ENCODE results near the gene ABCA1. TPM values are rescaled to one million over a fixed set of nuclear protein-coding genes. Genes with fewer than 3 reads are reported as not detected.

The ABCA1 gene
- total and polyA plus RNA-seq, 2 of the 13 experiments (the other 11 are each of a cell fraction or from before 2014, with no cell fraction given), result 26.8 to 63.8 TPM

DNA sequence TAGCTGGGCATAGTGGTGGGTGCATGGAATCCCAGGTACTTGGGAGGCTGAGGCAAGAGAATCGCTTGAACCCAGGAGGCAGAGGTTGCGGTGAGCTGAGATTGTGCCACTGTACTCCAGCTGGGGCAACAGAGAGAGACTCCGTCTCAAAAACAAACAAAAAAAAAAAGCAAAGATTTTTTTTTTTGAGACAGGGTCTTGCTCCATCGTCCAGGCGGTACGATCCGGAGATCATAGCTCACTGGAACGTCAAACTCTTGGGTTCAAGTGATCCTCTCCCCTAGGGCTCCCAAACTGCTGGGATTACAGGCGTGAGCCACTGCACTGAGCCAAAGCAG is 37.6 kb downstream of the ABCA1 start (continued):
- TF ChIP-seq ZNF496 (CRISPR knock-in tag; IDR thresholded peaks at IDR 0.05; ENCODE audit: insufficient replicate concordance), result no peak
- TF ChIP-seq, protein P1, sequence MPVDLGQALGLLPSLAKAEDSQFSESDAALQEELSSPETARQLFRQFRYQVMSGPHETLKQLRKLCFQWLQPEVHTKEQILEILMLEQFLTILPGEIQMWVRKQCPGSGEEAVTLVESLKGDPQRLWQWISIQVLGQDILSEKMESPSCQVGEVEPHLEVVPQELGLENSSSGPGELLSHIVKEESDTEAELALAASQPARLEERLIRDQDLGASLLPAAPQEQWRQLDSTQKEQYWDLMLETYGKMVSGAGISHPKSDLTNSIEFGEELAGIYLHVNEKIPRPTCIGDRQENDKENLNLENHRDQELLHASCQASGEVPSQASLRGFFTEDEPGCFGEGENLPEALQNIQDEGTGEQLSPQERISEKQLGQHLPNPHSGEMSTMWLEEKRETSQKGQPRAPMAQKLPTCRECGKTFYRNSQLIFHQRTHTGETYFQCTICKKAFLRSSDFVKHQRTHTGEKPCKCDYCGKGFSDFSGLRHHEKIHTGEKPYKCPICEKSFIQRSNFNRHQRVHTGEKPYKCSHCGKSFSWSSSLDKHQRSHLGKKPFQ (CRISPR knock-in tag; IDR thresholded peaks at IDR 0.05; ENCODE audit: insufficient replicate concordance), result no peak
- TF ChIP-seq NFKB2 (CRISPR knock-in tag; IDR thresholded peaks at IDR 0.05; ENCODE audit: borderline replicate concordance), result no peak
- peak; percentile 18 for TF ChIP-seq TEAD3 (CRISPR knock-in tag; optimal IDR thresholded peaks at IDR 0.05; ENCODE audit: borderline replicate concordance)
- TF ChIP-seq EP300 (IDR thresholded peaks at IDR 0.05; ENCODE audit: low read depth in 2 of 2, low read length in 2 of 2), result peak in 1 of 2 experiments; percentile 46; a peak in 2 of 4 replicates
- TF ChIP-seq EP300 (CRISPR knock-in tag; IDR thresholded peaks at IDR 0.05; ENCODE audit: borderline replicate concordance), result no peak
- TF ChIP-seq SKI (IDR thresholded peaks at IDR 0.05; ENCODE audit: partially characterized antibody), result peak; percentile 16
- TF ChIP-seq PITX1 (CRISPR knock-in tag; IDR thresholded peaks at IDR 0.05), result no peak
- no peak for TF ChIP-seq HNRNPK (IDR thresholded peaks at IDR 0.05; ENCODE audit: low read depth, low read length, poor library complexity, severe bottlenecking)
- TF ChIP-seq PHF21A (CRISPR knock-in tag; IDR thresholded peaks at IDR 0.05), result peak; percentile 19; the same call in 1 of the 2 replicates
- TF ChIP-seq ZBTB38 (CRISPR knock-in tag; IDR thresholded peaks at IDR 0.05), result no peak
- peak; percentile 56; the same call in 1 of the 2 replicates for TF ChIP-seq SOX5 (CRISPR knock-in tag; IDR thresholded peaks at IDR 0.05; ENCODE audit: borderline replicate concordance)
- TF ChIP-seq ZMYM2 (CRISPR knock-in tag; IDR thresholded peaks at IDR 0.05), result peak; percentile 80; the same call in 1 of the 2 replicates
- no peak for TF ChIP-seq RELA (CRISPR knock-in tag; IDR thresholded peaks at IDR 0.05)
- TF ChIP-seq, protein P2, sequence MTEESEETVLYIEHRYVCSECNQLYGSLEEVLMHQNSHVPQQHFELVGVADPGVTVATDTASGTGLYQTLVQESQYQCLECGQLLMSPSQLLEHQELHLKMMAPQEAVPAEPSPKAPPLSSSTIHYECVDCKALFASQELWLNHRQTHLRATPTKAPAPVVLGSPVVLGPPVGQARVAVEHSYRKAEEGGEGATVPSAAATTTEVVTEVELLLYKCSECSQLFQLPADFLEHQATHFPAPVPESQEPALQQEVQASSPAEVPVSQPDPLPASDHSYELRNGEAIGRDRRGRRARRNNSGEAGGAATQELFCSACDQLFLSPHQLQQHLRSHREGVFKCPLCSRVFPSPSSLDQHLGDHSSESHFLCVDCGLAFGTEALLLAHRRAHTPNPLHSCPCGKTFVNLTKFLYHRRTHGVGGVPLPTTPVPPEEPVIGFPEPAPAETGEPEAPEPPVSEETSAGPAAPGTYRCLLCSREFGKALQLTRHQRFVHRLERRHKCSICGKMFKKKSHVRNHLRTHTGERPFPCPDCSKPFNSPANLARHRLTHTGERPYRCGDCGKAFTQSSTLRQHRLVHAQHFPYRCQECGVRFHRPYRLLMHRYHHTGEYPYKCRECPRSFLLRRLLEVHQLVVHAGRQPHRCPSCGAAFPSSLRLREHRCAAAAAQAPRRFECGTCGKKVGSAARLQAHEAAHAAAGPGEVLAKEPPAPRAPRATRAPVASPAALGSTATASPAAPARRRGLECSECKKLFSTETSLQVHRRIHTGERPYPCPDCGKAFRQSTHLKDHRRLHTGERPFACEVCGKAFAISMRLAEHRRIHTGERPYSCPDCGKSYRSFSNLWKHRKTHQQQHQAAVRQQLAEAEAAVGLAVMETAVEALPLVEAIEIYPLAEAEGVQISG (CRISPR knock-in tag; IDR thresholded peaks at IDR 0.05), result 0 out of 2 replicates have a peak, but pooled peaks have one; percentile 8
- TF ChIP-seq, protein P3, sequence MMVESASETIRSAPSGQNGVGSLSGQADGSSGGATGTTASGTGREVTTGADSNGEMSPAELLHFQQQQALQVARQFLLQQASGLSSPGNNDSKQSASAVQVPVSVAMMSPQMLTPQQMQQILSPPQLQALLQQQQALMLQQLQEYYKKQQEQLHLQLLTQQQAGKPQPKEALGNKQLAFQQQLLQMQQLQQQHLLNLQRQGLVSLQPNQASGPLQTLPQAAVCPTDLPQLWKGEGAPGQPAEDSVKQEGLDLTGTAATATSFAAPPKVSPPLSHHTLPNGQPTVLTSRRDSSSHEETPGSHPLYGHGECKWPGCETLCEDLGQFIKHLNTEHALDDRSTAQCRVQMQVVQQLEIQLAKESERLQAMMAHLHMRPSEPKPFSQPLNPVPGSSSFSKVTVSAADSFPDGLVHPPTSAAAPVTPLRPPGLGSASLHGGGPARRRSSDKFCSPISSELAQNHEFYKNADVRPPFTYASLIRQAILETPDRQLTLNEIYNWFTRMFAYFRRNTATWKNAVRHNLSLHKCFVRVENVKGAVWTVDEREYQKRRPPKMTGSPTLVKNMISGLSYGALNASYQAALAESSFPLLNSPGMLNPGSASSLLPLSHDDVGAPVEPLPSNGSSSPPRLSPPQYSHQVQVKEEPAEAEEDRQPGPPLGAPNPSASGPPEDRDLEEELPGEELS (CRISPR knock-in tag; IDR thresholded peaks at IDR 0.05), result peak; percentile 35; the same call in 1 of the 2 replicates
- no peak for TF ChIP-seq ZNF136 (CRISPR knock-in tag; IDR thresholded peaks at IDR 0.05; ENCODE audit: low read depth)
- peak; percentile 97 for TF ChIP-seq GFI1 (CRISPR knock-in tag; IDR thresholded peaks at IDR 0.05; ENCODE audit: borderline replicate concordance)
- TF ChIP-seq, protein P4, sequence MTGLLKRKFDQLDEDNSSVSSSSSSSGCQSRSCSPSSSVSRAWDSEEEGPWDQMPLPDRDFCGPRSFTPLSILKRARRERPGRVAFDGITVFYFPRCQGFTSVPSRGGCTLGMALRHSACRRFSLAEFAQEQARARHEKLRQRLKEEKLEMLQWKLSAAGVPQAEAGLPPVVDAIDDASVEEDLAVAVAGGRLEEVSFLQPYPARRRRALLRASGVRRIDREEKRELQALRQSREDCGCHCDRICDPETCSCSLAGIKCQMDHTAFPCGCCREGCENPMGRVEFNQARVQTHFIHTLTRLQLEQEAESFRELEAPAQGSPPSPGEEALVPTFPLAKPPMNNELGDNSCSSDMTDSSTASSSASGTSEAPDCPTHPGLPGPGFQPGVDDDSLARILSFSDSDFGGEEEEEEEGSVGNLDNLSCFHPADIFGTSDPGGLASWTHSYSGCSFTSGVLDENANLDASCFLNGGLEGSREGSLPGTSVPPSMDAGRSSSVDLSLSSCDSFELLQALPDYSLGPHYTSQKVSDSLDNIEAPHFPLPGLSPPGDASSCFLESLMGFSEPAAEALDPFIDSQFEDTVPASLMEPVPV (CRISPR knock-in tag; IDR thresholded peaks at IDR 0.05), result no peak
- TF ChIP-seq FOXP1 (IDR thresholded peaks at IDR 0.05), result no peak
- TF ChIP-seq FOXP1 (CRISPR knock-in tag; IDR thresholded peaks at IDR 0.05), result 0 out of 2 replicates have a peak, but pooled peaks have one; percentile 9
- peak; percentile 38; the same call in 1 of the 2 replicates for TF ChIP-seq ISL2 (CRISPR knock-in tag; IDR thresholded peaks at IDR 0.05)
- peak; percentile 88; the same call in 1 of the 2 replicates for TF ChIP-seq KDM1A (CRISPR knock-in tag; IDR thresholded peaks at IDR 0.05)
- peak; percentile 44; the same call in 1 of the 2 replicates for TF ChIP-seq FOXA3 (CRISPR knock-in tag; IDR thresholded peaks at IDR 0.05)
